ENCODE data around the gene GMPPB. TPM values are rescaled to one million over a fixed set of nuclear protein-coding genes. Genes with fewer than 3 reads are reported as not detected.
A peak's percentile ranks its signal among the peaks of the same experiment; 100 is the strongest.

Gene GMPPB
- total and polyA plus RNA-seq, 2 of the 8 experiments (the other 6 are each of a cell fraction or from before 2014, with no cell fraction given), result 20.9 to 23.9 TPM

DNA sequence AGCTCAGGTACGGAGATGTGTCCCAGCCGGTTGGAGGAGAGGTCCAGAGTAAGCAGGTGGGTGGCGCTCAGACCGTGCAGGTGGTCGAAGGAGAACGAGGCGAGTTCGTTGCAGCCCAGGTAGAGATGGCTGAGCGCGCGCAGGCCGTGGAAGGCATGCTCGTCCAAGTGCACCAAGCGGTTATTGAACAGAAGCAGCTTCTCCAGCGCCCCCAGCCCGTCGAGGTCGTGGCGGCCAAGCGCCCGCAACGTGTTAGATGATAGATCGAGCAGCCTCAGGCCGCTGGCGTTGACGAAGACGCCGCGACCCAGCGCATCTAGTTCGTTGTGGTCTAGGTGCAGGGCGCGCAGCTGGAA lies 4.9 kb downstream of the GMPPB start (continued):
- TF ChIP-seq RNF2 (IDR thresholded peaks at IDR 0.05; ENCODE audit: borderline replicate concordance, low read depth, low read length, missing control alignments, poor library complexity, severe bottlenecking), result no peak
- TF ChIP-seq HDAC2 (IDR thresholded peaks at IDR 0.05; ENCODE audit: borderline replicate concordance in 1 of 2, low read depth in 2 of 2, low read length in 2 of 2), result no peak
- TF ChIP-seq ATF3 (IDR thresholded peaks at IDR 0.05; ENCODE audit: insufficient read depth, low read depth, low read length), result no peak
- no peak for TF ChIP-seq RBBP5 (IDR thresholded peaks at IDR 0.05; ENCODE audit: borderline replicate concordance, low read depth, low read length)
- TF ChIP-seq, protein P1, sequence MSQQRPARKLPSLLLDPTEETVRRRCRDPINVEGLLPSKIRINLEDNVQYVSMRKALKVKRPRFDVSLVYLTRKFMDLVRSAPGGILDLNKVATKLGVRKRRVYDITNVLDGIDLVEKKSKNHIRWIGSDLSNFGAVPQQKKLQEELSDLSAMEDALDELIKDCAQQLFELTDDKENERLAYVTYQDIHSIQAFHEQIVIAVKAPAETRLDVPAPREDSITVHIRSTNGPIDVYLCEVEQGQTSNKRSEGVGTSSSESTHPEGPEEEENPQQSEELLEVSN (IDR thresholded peaks at IDR 0.05), result peak; percentile 87; the same call in 1 of the 2 replicates
- no peak for TF ChIP-seq SP4 (IDR thresholded peaks at IDR 0.05; ENCODE audit: low read length)
- TF ChIP-seq RXRA (IDR thresholded peaks at IDR 0.05; ENCODE audit: insufficient read depth, low read depth, low read length), result no peak
- TF ChIP-seq NANOG (IDR thresholded peaks at IDR 0.05; ENCODE audit: insufficient read depth, low read depth, low read length, poor library complexity, severe bottlenecking), result no peak
- no peak for TF ChIP-seq HDAC6 (IDR thresholded peaks at IDR 0.05; ENCODE audit: low read depth, low read length)
- no peak for TF ChIP-seq JUND (IDR thresholded peaks at IDR 0.05; ENCODE audit: low read length)
- no peak for TF ChIP-seq SIRT6 (IDR thresholded peaks at IDR 0.05; ENCODE audit: low read length)
- no peak for TF ChIP-seq CBX5 (IDR thresholded peaks at IDR 0.05; ENCODE audit: low read depth, low read length)
- TF ChIP-seq TBP (IDR thresholded peaks at IDR 0.05; ENCODE audit: low read depth, low read length), result no peak
- peak; percentile 73 for TF ChIP-seq MAX (IDR thresholded peaks at IDR 0.05)
- TF ChIP-seq, protein P2, sequence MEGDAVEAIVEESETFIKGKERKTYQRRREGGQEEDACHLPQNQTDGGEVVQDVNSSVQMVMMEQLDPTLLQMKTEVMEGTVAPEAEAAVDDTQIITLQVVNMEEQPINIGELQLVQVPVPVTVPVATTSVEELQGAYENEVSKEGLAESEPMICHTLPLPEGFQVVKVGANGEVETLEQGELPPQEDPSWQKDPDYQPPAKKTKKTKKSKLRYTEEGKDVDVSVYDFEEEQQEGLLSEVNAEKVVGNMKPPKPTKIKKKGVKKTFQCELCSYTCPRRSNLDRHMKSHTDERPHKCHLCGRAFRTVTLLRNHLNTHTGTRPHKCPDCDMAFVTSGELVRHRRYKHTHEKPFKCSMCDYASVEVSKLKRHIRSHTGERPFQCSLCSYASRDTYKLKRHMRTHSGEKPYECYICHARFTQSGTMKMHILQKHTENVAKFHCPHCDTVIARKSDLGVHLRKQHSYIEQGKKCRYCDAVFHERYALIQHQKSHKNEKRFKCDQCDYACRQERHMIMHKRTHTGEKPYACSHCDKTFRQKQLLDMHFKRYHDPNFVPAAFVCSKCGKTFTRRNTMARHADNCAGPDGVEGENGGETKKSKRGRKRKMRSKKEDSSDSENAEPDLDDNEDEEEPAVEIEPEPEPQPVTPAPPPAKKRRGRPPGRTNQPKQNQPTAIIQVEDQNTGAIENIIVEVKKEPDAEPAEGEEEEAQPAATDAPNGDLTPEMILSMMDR (IDR thresholded peaks at IDR 0.05; ENCODE audit: control extremely low read depth in 1 of 3, insufficient read depth in 1 of 3, low read depth in 1 of 3, low read length in 3 of 3), result no peak
- no peak for TF ChIP-seq PHF8 (conservative IDR thresholded peaks at IDR 0.05; ENCODE audit: low read depth, low read length)
- no peak for TF ChIP-seq EZH2 (IDR thresholded peaks at IDR 0.05; ENCODE audit: low read depth, low read length, severe bottlenecking)

Measured in H1 (cell line).